ENCODE results near the gene ZNF175. TPM values are rescaled to one million over a fixed set of nuclear protein-coding genes. Genes with fewer than 3 reads are reported as not detected.

Gene ZNF175
- polyA plus RNA-seq, 2 of the 4 experiments (the other 2 are of a cell fraction), result 3.3 to 6.4 TPM

GRCh38 chr19:51641648-51642047, 70.6 kb downstream of the ZNF175 start:
- DNase-seq (ENCODE audit: low read depth in 1 of 2, low spot score in 1 of 2), result no peak
- ChIA-PET CTCF (interaction anchor here (1.2 kb wide), 1 partner anchor 9 kb away, joined by 4 read pairs; no protein-coding TSS in a partner anchor), POLR2A (no interaction called here)
- H3K4me2 ChIP-seq, result no peak overlapping the region
- no peak for ATAC-seq
- peaks cover 10% of the 10 kb centered on the region for H3K9me3 ChIP-seq
- no peak for TF ChIP-seq FOXS1 (CRISPR knock-in tag; IDR thresholded peaks at IDR 0.05)
- no peak for TF ChIP-seq EP300 (IDR thresholded peaks at IDR 0.05)
- TF ChIP-seq MAFK (IDR thresholded peaks at IDR 0.05; ENCODE audit: partially characterized antibody), result no peak
- no peak for TF ChIP-seq RARB (CRISPR knock-in tag; IDR thresholded peaks at IDR 0.05)
- no peak for TF ChIP-seq HMGXB4 (CRISPR knock-in tag; IDR thresholded peaks at IDR 0.05; ENCODE audit: borderline replicate concordance)
- TF ChIP-seq KDM5A (IDR thresholded peaks at IDR 0.05), result no peak
- no peak for TF ChIP-seq ZNF302 (CRISPR knock-in tag; IDR thresholded peaks at IDR 0.05)
- no peak for TF ChIP-seq RCOR1 (IDR thresholded peaks at IDR 0.05; ENCODE audit: low read depth, low read length)
- no peak for TF ChIP-seq CHD4 (IDR thresholded peaks at IDR 0.05; ENCODE audit: borderline replicate concordance)
- TF ChIP-seq GATA3 (IDR thresholded peaks at IDR 0.05; ENCODE audit: borderline replicate concordance), result no peak
- no peak for TF ChIP-seq NR3C1 (IDR thresholded peaks at IDR 0.05)
- no peak for TF ChIP-seq TP53 (CRISPR knock-in tag; IDR thresholded peaks at IDR 0.05)
- H3K4me3 ChIP-seq, result no peak overlapping the region
- H3K27ac ChIP-seq, result no peak overlapping the region
- FAIRE-seq, result no peak
- H3K4me1 ChIP-seq, result no peaks in the 10 kb centered on the region

Other genes starting within 250 kb of the ZNF175 start
- 8.6 and 9.2 TPM in 2 replicates for gene VSIG10L, start 229.1 kb upstream of the ZNF175 start, polyA plus RNA-seq (2011; rRNA removed)
- 5.7 to 6.8 TPM (median 6.7 TPM) in 3 replicates for gene VSIG10L, start 229.1 kb upstream of the ZNF175 start, polyA plus RNA-seq (2017; fragmentation: RNase III; extraction: RNeasy Plus Mini Kit Qiagen cat#74134 plus additional on column Dnase treatment)
- 112 and 149 TPM in 2 replicates for gene ETFB, start 204.9 kb upstream of the ZNF175 start, polyA plus RNA-seq (2011; rRNA removed)
- gene ETFB, start 204.9 kb upstream of the ZNF175 start, polyA plus RNA-seq (2017; fragmentation: RNase III; extraction: RNeasy Plus Mini Kit Qiagen cat#74134 plus additional on column Dnase treatment), result 262 to 270 TPM (median 267 TPM) in 3 replicates
- 1.1 and 1.7 TPM in 2 replicates for gene CLDND2, start 202.3 kb upstream of the ZNF175 start, polyA plus RNA-seq (2011; rRNA removed)
- gene CLDND2, start 202.3 kb upstream of the ZNF175 start, polyA plus RNA-seq (2017; fragmentation: RNase III; extraction: RNeasy Plus Mini Kit Qiagen cat#74134 plus additional on column Dnase treatment), result 1.7 to 3.0 TPM (median 2.8 TPM) in 3 replicates
- not detected in 2 replicates for gene NKG7, start 198.6 kb upstream of the ZNF175 start, polyA plus RNA-seq (2011; rRNA removed)
- gene NKG7, start 198.6 kb upstream of the ZNF175 start, polyA plus RNA-seq (2017; fragmentation: RNase III; extraction: RNeasy Plus Mini Kit Qiagen cat#74134 plus additional on column Dnase treatment), result not detected in 3 replicates
- not detected in 2 replicates for gene LIM2, start 183.3 kb upstream of the ZNF175 start, polyA plus RNA-seq (2011; rRNA removed)
- not detected in 3 replicates for gene LIM2, start 183.3 kb upstream of the ZNF175 start, polyA plus RNA-seq (2017; fragmentation: RNase III; extraction: RNeasy Plus Mini Kit Qiagen cat#74134 plus additional on column Dnase treatment)
- gene C19orf84, start 180.7 kb upstream of the ZNF175 start, polyA plus RNA-seq (2011; rRNA removed), result not detected in 2 replicates
- gene C19orf84, start 180.7 kb upstream of the ZNF175 start, polyA plus RNA-seq (2017; fragmentation: RNase III; extraction: RNeasy Plus Mini Kit Qiagen cat#74134 plus additional on column Dnase treatment), result not detected in 3 replicates
- not detected in 2 replicates for gene SIGLEC10, start 153.6 kb upstream of the ZNF175 start, polyA plus RNA-seq (2011; rRNA removed)
- gene SIGLEC10, start 153.6 kb upstream of the ZNF175 start, polyA plus RNA-seq (2017; fragmentation: RNase III; extraction: RNeasy Plus Mini Kit Qiagen cat#74134 plus additional on column Dnase treatment), result not detected in 3 replicates
- not detected in 2 replicates for gene SIGLEC8, start 112.8 kb upstream of the ZNF175 start, polyA plus RNA-seq (2011; rRNA removed)
- not detected in 3 replicates for gene SIGLEC8, start 112.8 kb upstream of the ZNF175 start, polyA plus RNA-seq (2017; fragmentation: RNase III; extraction: RNeasy Plus Mini Kit Qiagen cat#74134 plus additional on column Dnase treatment)
- not detected in 2 replicates for gene CEACAM18, start 92.7 kb upstream of the ZNF175 start, polyA plus RNA-seq (2011; rRNA removed)
- not detected in 3 replicates for gene CEACAM18, start 92.7 kb upstream of the ZNF175 start, polyA plus RNA-seq (2017; fragmentation: RNase III; extraction: RNeasy Plus Mini Kit Qiagen cat#74134 plus additional on column Dnase treatment)
- gene SIGLEC12, start 69.5 kb upstream of the ZNF175 start, polyA plus RNA-seq (2011; rRNA removed), result not detected in 2 replicates
- not detected in 3 replicates for gene SIGLEC12, start 69.5 kb upstream of the ZNF175 start, polyA plus RNA-seq (2017; fragmentation: RNase III; extraction: RNeasy Plus Mini Kit Qiagen cat#74134 plus additional on column Dnase treatment)
- gene SIGLEC6, start 39.6 kb upstream of the ZNF175 start, polyA plus RNA-seq (2011; rRNA removed), result not detected in 2 replicates
- gene SIGLEC6, start 39.6 kb upstream of the ZNF175 start, polyA plus RNA-seq (2017; fragmentation: RNase III; extraction: RNeasy Plus Mini Kit Qiagen cat#74134 plus additional on column Dnase treatment), result not detected in 3 replicates
- not detected in 2 replicates for gene SIGLEC5, start 59.1 kb downstream of the ZNF175 start, polyA plus RNA-seq (2011; rRNA removed)
- gene SIGLEC5, start 59.1 kb downstream of the ZNF175 start, polyA plus RNA-seq (2017; fragmentation: RNase III; extraction: RNeasy Plus Mini Kit Qiagen cat#74134 plus additional on column Dnase treatment), result not detected in 3 replicates
- gene SIGLEC14, start 75.5 kb downstream of the ZNF175 start, polyA plus RNA-seq (2011; rRNA removed), result 0.03 TPM in 1 of 2 replicates, not detected in the other
- not detected in 3 replicates for gene SIGLEC14, start 75.5 kb downstream of the ZNF175 start, polyA plus RNA-seq (2017; fragmentation: RNase III; extraction: RNeasy Plus Mini Kit Qiagen cat#74134 plus additional on column Dnase treatment)
- 9.5 and 12.0 TPM in 2 replicates for gene SPACA6, start 122.0 kb downstream of the ZNF175 start, polyA plus RNA-seq (2011; rRNA removed)
- gene SPACA6, start 122.0 kb downstream of the ZNF175 start, polyA plus RNA-seq (2017; fragmentation: RNase III; extraction: RNeasy Plus Mini Kit Qiagen cat#74134 plus additional on column Dnase treatment), result 26.5 to 45.9 TPM (median 36.4 TPM) in 3 replicates
- not detected in 2 replicates for gene HAS1, start 152.7 kb downstream of the ZNF175 start, polyA plus RNA-seq (2011; rRNA removed)
- not detected in 3 replicates for gene HAS1, start 152.7 kb downstream of the ZNF175 start, polyA plus RNA-seq (2017; fragmentation: RNase III; extraction: RNeasy Plus Mini Kit Qiagen cat#74134 plus additional on column Dnase treatment)
- not detected in 2 replicates for gene FPR1, start 180.6 kb downstream of the ZNF175 start, polyA plus RNA-seq (2011; rRNA removed)
- 0.04 to 0.05 TPM in 2 of 3 replicates, not detected in the other for gene FPR1, start 180.6 kb downstream of the ZNF175 start, polyA plus RNA-seq (2017; fragmentation: RNase III; extraction: RNeasy Plus Mini Kit Qiagen cat#74134 plus additional on column Dnase treatment)
- gene FPR2, start 189.9 kb downstream of the ZNF175 start, polyA plus RNA-seq (2011; rRNA removed), result not detected in 2 replicates
- gene FPR2, start 189.9 kb downstream of the ZNF175 start, polyA plus RNA-seq (2017; fragmentation: RNase III; extraction: RNeasy Plus Mini Kit Qiagen cat#74134 plus additional on column Dnase treatment), result not detected in 3 replicates
- not detected in 2 replicates for gene FPR3, start 223.9 kb downstream of the ZNF175 start, polyA plus RNA-seq (2011; rRNA removed)
- gene FPR3, start 223.9 kb downstream of the ZNF175 start, polyA plus RNA-seq (2017; fragmentation: RNase III; extraction: RNeasy Plus Mini Kit Qiagen cat#74134 plus additional on column Dnase treatment), result not detected in 3 replicates

All from A549 (cell line).